ENCODE data around the gene NEK6. TPM values are rescaled to one million over a fixed set of nuclear protein-coding genes. Genes with fewer than 3 reads are reported as not detected.

The NEK6 gene
- total and polyA plus RNA-seq, 2 donors, result 28.1 to 38.3 TPM

- Histone ChIP-seq H3K4me3 (ENCODE audit: low read depth, low read length) (no peak overlapping the region), H3K27ac (ENCODE audit: low read depth) (no peak overlapping the region), H3K36me3 (ENCODE audit: insufficient read depth) (no peaks in the 10 kb centered on the region), H3K4me1 (ENCODE audit: insufficient read depth) (no peaks in the 10 kb centered on the region)
- WGBS, result 93% methylated on average over 13 of the region's 13 CpGs
- DNase-seq (ENCODE audit: extremely low spot score), result no peak
These were observed 100.9 kb downstream of the NEK6 start for GRCh38 chr9:124358631-124359030.

- no peak for DNase-seq (ENCODE audit: extremely low spot score)
- no peak overlapping the region for H3K4me3 ChIP-seq (ENCODE audit: low read depth, low read length)
- H3K27ac ChIP-seq (ENCODE audit: low read depth), result no peak overlapping the region
- 97% methylated on average over 6 of the region's 6 CpGs for WGBS
- H3K4me1 ChIP-seq (ENCODE audit: insufficient read depth), result no peaks in the 10 kb centered on the region
- H3K36me3 ChIP-seq (ENCODE audit: insufficient read depth), result no peaks in the 10 kb centered on the region
These were observed 101.7 kb downstream of the NEK6 start for GRCh38 chr9:124359426-124359825.

- Histone ChIP-seq H3K36me3 (ENCODE audit: insufficient read depth) (no peaks in the 10 kb centered on the region), H3K4me1 (ENCODE audit: insufficient read depth) (no peaks in the 10 kb centered on the region), H3K4me3 (ENCODE audit: low read depth, low read length) (no peak overlapping the region), H3K27ac (ENCODE audit: low read depth) (no peak overlapping the region)
- 86% methylated on average over 11 of the region's 11 CpGs for WGBS
- no peak for DNase-seq (ENCODE audit: extremely low spot score)
These were observed 102.3 kb downstream of the NEK6 start for GRCh38 chr9:124359855-124360678.

DNA sequence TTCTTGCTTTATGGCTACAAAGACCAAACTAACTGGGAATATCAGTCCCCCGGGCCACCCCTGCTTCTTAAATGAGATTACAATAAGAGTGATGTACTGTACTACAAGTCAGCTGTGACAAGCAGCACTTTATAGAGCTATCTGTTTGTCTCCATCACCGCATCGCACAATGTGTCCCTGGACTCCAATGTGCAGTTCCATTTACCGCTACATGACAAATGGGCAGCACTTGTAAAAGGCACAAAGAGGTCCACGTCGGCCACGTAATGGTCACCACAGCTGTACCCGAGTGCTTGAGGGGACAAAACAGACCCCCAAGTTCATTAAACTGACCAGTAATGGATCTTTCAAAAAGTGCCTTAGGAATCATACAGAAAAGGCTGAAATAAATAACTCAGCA lies 103.4 kb downstream of the NEK6 start:
- Histone ChIP-seq H3K4me3 (ENCODE audit: low read depth, low read length) (no peak overlapping the region), H3K27ac (ENCODE audit: low read depth) (no peak overlapping the region), H3K4me1 (ENCODE audit: insufficient read depth) (no peaks in the 10 kb centered on the region), H3K36me3 (ENCODE audit: insufficient read depth) (no peaks in the 10 kb centered on the region)
- 83% methylated on average over 8 of the region's 8 CpGs for WGBS
- no peak for DNase-seq (ENCODE audit: extremely low spot score)

DNA sequence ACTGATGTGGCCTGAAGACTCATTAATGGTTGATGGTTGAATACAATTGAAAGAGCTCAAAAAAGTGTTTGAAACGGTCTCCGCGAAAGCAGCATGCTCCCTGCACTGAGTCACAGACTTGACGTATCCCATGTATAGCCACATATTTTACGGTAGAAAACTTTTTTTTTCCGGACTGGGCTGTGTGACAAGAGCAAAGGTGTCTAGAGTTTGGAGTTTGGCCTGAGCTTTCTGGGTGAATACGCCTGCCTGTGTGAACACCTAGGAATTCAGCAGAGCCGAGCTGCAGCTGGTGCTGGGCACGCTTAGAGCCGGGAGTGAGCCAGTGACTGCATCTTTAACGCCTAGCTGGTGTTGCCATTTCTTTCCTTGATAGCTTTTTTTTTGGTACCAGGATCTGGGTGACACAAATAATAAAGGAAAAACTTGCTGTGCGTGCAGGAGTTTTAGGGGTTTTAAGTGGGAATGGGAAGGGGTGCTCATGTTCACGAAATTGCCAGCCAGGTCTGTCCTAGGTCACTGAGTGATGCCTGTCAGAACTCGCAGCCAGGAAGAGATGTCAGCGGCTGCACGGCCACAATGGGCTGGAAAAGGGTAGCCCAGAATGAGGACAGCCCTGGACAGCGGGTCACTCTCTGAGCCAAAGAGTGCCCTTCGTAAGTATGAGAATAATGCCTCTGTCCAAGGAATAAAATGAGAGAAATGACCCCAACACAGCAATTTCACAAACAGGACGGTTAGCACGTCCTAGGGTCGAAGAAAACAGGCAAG lies 105.8 kb downstream of the NEK6 start:
- no peak for DNase-seq (ENCODE audit: extremely low spot score)
- no peak overlapping the region for H3K4me3 ChIP-seq (ENCODE audit: low read depth, low read length)
- H3K4me1 ChIP-seq (ENCODE audit: insufficient read depth), result no peaks in the 10 kb centered on the region
- no peaks in the 10 kb centered on the region for H3K36me3 ChIP-seq (ENCODE audit: insufficient read depth)
- WGBS, result 94% methylated on average over 21 of the region's 21 CpGs
- H3K27ac ChIP-seq (ENCODE audit: low read depth), result no peak overlapping the region

GRCh38 chr9:124364141-124364540 lies 106.4 kb downstream of the NEK6 start:
- Histone ChIP-seq H3K36me3 (ENCODE audit: insufficient read depth) (no peaks in the 10 kb centered on the region), H3K4me1 (ENCODE audit: insufficient read depth) (no peaks in the 10 kb centered on the region), H3K27ac (ENCODE audit: low read depth) (no peak overlapping the region), H3K4me3 (ENCODE audit: low read depth, low read length) (no peak overlapping the region)
- DNase-seq (ENCODE audit: extremely low spot score), result no peak
- 95% methylated on average over 4 of the region's 4 CpGs for WGBS

- H3K4me1 ChIP-seq (ENCODE audit: insufficient read depth), result no peaks in the 10 kb centered on the region
- DNase-seq (ENCODE audit: extremely low spot score), result no peak
- 89% methylated on average over 8 of the region's 8 CpGs for WGBS
- H3K4me3 ChIP-seq (ENCODE audit: low read depth, low read length), result no peak overlapping the region
- H3K36me3 ChIP-seq (ENCODE audit: insufficient read depth), result no peaks in the 10 kb centered on the region
- H3K27ac ChIP-seq (ENCODE audit: low read depth), result no peak overlapping the region
These were observed 107.3 kb downstream of the NEK6 start for GRCh38 chr9:124365036-124365435.

- DNase-seq (ENCODE audit: extremely low spot score), result no peak
- no peak overlapping the region for H3K4me3 ChIP-seq (ENCODE audit: low read depth, low read length)
- 91% methylated on average over 10 of the region's 10 CpGs for WGBS
- no peak overlapping the region for H3K27ac ChIP-seq (ENCODE audit: low read depth)
- H3K4me1 ChIP-seq (ENCODE audit: insufficient read depth), result no peaks in the 10 kb centered on the region
- no peaks in the 10 kb centered on the region for H3K36me3 ChIP-seq (ENCODE audit: insufficient read depth)
These were observed 108.9 kb downstream of the NEK6 start for GRCh38 chr9:124366476-124367220.

- no peaks in the 10 kb centered on the region for H3K36me3 ChIP-seq (ENCODE audit: insufficient read depth)
- no peak for DNase-seq (ENCODE audit: extremely low spot score)
- no peak overlapping the region for H3K4me3 ChIP-seq (ENCODE audit: low read depth, low read length)
- no peaks in the 10 kb centered on the region for H3K4me1 ChIP-seq (ENCODE audit: insufficient read depth)
- 78% methylated on average over 3 of the region's 3 CpGs for WGBS
- H3K27ac ChIP-seq (ENCODE audit: low read depth), result no peak overlapping the region
These were observed 110.9 kb downstream of the NEK6 start for GRCh38 chr9:124368692-124369091.

GRCh38 chr9:124369231-124369797 lies 111.6 kb downstream of the NEK6 start:
- no peaks in the 10 kb centered on the region for H3K36me3 ChIP-seq (ENCODE audit: insufficient read depth)
- H3K27ac ChIP-seq (ENCODE audit: low read depth), result no peak overlapping the region
- no peak for DNase-seq (ENCODE audit: extremely low spot score)
- no peaks in the 10 kb centered on the region for H3K4me1 ChIP-seq (ENCODE audit: insufficient read depth)
- 80% methylated on average over 9 of the region's 9 CpGs for WGBS
- no peak overlapping the region for H3K4me3 ChIP-seq (ENCODE audit: low read depth, low read length)

DNA sequence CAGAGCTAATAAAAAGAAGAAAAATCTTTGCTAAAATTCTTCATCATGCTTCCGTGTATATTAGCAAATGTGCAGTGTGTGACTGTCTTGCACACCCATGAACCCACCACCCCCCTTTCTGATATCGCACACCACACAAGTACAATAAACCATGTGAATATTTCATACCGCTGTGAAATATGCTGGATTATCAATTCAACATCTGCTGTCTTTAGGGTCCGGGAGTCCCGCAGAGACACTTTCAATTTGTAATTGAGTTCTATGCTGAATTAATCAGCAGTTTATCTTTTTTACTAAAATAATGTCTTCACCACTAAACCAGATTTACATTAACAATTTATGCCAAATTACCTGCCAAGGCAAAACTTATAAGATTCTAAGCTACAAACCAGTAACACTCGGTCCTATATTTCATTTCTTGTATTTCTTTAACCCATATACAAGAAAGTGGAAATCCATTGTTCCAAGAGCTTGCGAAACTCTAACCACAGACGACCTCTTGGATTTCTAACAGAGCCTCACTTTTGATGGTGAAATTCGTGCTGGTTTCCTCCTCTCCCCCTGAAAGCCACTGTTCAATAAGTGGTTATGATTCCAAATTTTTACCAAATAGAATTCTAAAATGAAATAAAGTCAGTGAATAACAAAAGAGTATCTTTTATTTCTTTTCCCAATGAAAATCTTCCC lies 113.3 kb downstream of the NEK6 start:
- Histone ChIP-seq H3K4me1 (ENCODE audit: insufficient read depth) (no peaks in the 10 kb centered on the region), H3K4me3 (ENCODE audit: low read depth, low read length) (no peak overlapping the region), H3K36me3 (ENCODE audit: insufficient read depth) (no peaks in the 10 kb centered on the region), H3K27ac (ENCODE audit: low read depth) (no peak overlapping the region)
- 88% methylated on average over 9 of the region's 9 CpGs for WGBS
- no peak for DNase-seq (ENCODE audit: extremely low spot score)

DNA sequence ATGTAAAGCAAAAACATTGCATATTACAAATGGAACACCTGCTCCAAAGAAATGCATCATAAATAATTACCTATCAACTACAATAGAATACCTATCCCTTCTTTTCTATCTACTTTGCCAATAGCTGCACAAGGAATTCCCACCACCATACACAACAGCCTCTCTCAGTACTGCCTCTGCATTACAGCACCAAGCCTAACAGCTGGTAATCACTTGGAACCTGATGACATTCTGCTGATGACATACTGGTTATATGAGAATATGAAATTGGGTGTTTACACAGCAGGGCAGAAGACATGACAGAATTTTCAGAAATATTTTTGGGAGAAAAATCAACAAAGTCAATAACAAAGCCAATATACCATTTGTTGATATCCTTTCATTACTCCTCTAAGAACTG lies 114.3 kb downstream of the NEK6 start:
- no peaks in the 10 kb centered on the region for H3K36me3 ChIP-seq (ENCODE audit: insufficient read depth)
- no peaks in the 10 kb centered on the region for H3K4me1 ChIP-seq (ENCODE audit: insufficient read depth)
- H3K27ac ChIP-seq (ENCODE audit: low read depth), result no peak overlapping the region
- H3K4me3 ChIP-seq (ENCODE audit: low read depth, low read length), result no peak overlapping the region
- no peak for DNase-seq (ENCODE audit: extremely low spot score)

GRCh38 chr9:124373386-124373785 lies 115.6 kb downstream of the NEK6 start:
- Histone ChIP-seq H3K4me1 (ENCODE audit: insufficient read depth) (no peaks in the 10 kb centered on the region), H3K4me3 (ENCODE audit: low read depth, low read length) (no peak overlapping the region), H3K27ac (ENCODE audit: low read depth) (no peak overlapping the region), H3K36me3 (ENCODE audit: insufficient read depth) (no peaks in the 10 kb centered on the region)
- no peak for DNase-seq (ENCODE audit: extremely low spot score)
- 87% methylated on average over 4 of the region's 4 CpGs for WGBS

Data from urinary bladder (tissue), 4 donors.